K562 (cell line): Measurements from ENCODE around the gene VSIG4. TPM values are rescaled to one million over a fixed set of nuclear protein-coding genes. Genes with fewer than 3 reads are reported as not detected.

Experiments used
- ATAC-seq: fragments of 200-7000 bp; cut with Tn5 transposase; 3 replicates; pipeline ENCODE4 v1.9.1; 2020; ENCODE audit warnings: moderate library complexity
- BruUV-seq: library from RNA; stranded (reverse); fragments of 400-500 nt; replicated peaks from 2 replicates; lab custom pipeline; 2021; lab: Mats Ljungman, UMichigan
- CTCF ChIA-PET: fragments of 300-600 bp; formaldehyde crosslinking; extraction: SDS; loops from one replicate; lab custom pipeline; 2021; ENCODE audit warnings: low intra/inter-chr PET ratio; lab: Yijun Ruan, JAX
- POLR2A ChIA-PET: fragments of 300-600, 350-650 bp; sonication (Branson Sonifier 250); formaldehyde crosslinking; extraction: SDS; loops from one replicate; lab custom pipeline; 2021; ENCODE audit warnings: antibody characterized with exemption, inconsistent platforms; lab: Yijun Ruan, JAX
- DNase-seq, 4 experiments: peaks; one replicate each; pipeline versions ENCODE4 v3.0.0 to v3.0.0-alpha.2; 2011 to 2018; ENCODE audit warnings: low spot score in 3 of 4, mixed read lengths in 3 of 4; ENCODE audit errors: extremely low read depth in 1 of 4
- FAIRE-seq: peaks from 2 replicates; lab custom pipeline; 2011; peaks lifted over from hg19 to GRCh38; lab: Jason Lieb, UNC
- H2AFZ ChIP-seq: 2 replicates; pipeline ENCODE4 v1.6.0; 2011; ENCODE audit warnings: low read depth, low read length, control low read depth, inconsistent platforms
- H3K27ac ChIP-seq: fragments of 200-600 bp; 3 replicates; pipeline ENCODE4 v1.8.0; 2011; ENCODE audit warnings: low read depth, mild to moderate bottlenecking, control low read depth, inconsistent platforms, low read length, moderate library complexity, mixed read lengths; ENCODE audit errors: extremely low read depth
- H3K27me3 ChIP-seq, 2 experiments: fragments of 300-600 bp in 1 of 2; 2 replicates in 1 of 2; 3 replicates in 1 of 2; pipeline versions ENCODE4 v1.6.0 to v1.8.0; 2011; ENCODE audit warnings: inconsistent platforms in 2 of 2, low read length in 2 of 2, mild to moderate bottlenecking in 1 of 2, mixed read lengths in 1 of 2, moderate library complexity in 1 of 2; ENCODE audit not compliant: control insufficient read depth in 2 of 2, insufficient read depth in 2 of 2
- H3K36me3 ChIP-seq: fragments of 300-600 bp; 3 replicates; pipeline ENCODE4 v1.8.0; 2011; ENCODE audit warnings: mild to moderate bottlenecking, low read length, inconsistent platforms; ENCODE audit not compliant: control insufficient read depth, insufficient read depth
- H3K4me1 ChIP-seq, 2 experiments: fragments of 200-600 bp in 1 of 2; replicated peaks in 1 of 2; 2 replicates in 1 of 2; 3 replicates in 1 of 2; pipeline versions ENCODE4 v1.5.1 to v1.8.0; 2011; ENCODE audit warnings: inconsistent platforms in 2 of 2, low read length in 2 of 2, mild to moderate bottlenecking in 1 of 2, mixed read lengths in 1 of 2, moderate library complexity in 1 of 2; ENCODE audit not compliant: control insufficient read depth in 2 of 2, insufficient read depth in 2 of 2
- H3K4me2 ChIP-seq: 2 replicates; pipeline ENCODE4 v1.6.1; 2011; ENCODE audit warnings: low read length, control low read depth, inconsistent platforms, mixed read lengths; ENCODE audit not compliant: insufficient read depth
- H3K4me3 ChIP-seq: fragments of 200-600 bp; sonication (generic), shearing (Covaris generic); 2 replicates; pipeline ENCODE4 v1.5.1; 2016; ENCODE audit warnings: control low read depth, inconsistent platforms
- H3K79me2 ChIP-seq: fragments of 200-600 bp; 3 replicates; pipeline ENCODE4 v1.8.0; 2011; ENCODE audit warnings: low read length, inconsistent platforms; ENCODE audit not compliant: control insufficient read depth, insufficient read depth
- H3K9ac ChIP-seq, 2 experiments: 2 replicates each; pipeline versions ENCODE4 v1.6.0 to v1.6.1; 2011; ENCODE audit warnings: low read depth in 2 of 2, low read length in 2 of 2, control low read depth in 1 of 2, inconsistent platforms in 1 of 2, mild to moderate bottlenecking in 1 of 2, mixed read lengths in 1 of 2; ENCODE audit not compliant: insufficient read depth in 1 of 2
- H3K9me1 ChIP-seq: one replicate; pipeline ENCODE4 v1.6.0; 2011; ENCODE audit warnings: inconsistent platforms, mild to moderate bottlenecking, low read length, moderate library complexity; ENCODE audit not compliant: control insufficient read depth, insufficient read depth
- H3K9me3 ChIP-seq: replicated peaks from 2 replicates; pipeline ENCODE4 v1.5.1; 2011; ENCODE audit warnings: low read depth, low read length, inconsistent platforms; ENCODE audit not compliant: control insufficient read depth, insufficient read depth
- H4K20me1 ChIP-seq: replicated peaks from 2 replicates; pipeline ENCODE4 v1.6.1; 2011; ENCODE audit warnings: low read length, inconsistent platforms, mixed read lengths; ENCODE audit not compliant: control insufficient read depth, insufficient read depth
- ADNP ChIP-seq: fragments of 200-800 bp; sonication (Bioruptor generic); IDR thresholded peaks from 2 replicates; pipeline ENCODE4 v1.6.1; 2016; ENCODE audit warnings: missing genetic modification characterization, missing compliant biosample characterization
- ARNT ChIP-seq, 2 experiments: fragments of 450-650 bp; IDR thresholded peaks; 2 replicates each; pipeline ENCODE4 v1.6.1; 2016; ENCODE audit warnings: mild to moderate bottlenecking in 1 of 2
- CREB1 ChIP-seq, 2 experiments: sonication (generic) in 1 of 2; formaldehyde crosslinking in 1 of 2; IDR thresholded peaks; 2 replicates each; pipeline versions ENCODE4 v1.6.1 to v1.8.0; 2012 to 2022; ENCODE audit warnings: inconsistent platforms in 1 of 2, mild to moderate bottlenecking in 1 of 2, missing genetic modification reagents in 1 of 2, moderate library complexity in 1 of 2
- DNMT1 ChIP-seq: fragments of 450-650 bp; IDR thresholded peaks from 2 replicates; pipeline ENCODE4 v1.6.1; 2016; ENCODE audit warnings: antibody characterized with exemption, mild to moderate bottlenecking
- EWSR1 ChIP-seq: fragments of 450-650 bp; IDR thresholded peaks from 2 replicates; pipeline ENCODE4 v1.6.1; 2018; ENCODE audit warnings: borderline replicate concordance, mild to moderate bottlenecking, low read depth, moderate library complexity; ENCODE audit not compliant: partially characterized antibody
- GTF2B ChIP-seq: IDR thresholded peaks from 2 replicates; pipeline ENCODE4 v1.6.1; 2011; ENCODE audit not compliant: insufficient read length; ENCODE audit errors: extremely low read depth
- NR3C1 ChIP-seq: sonication (generic); formaldehyde crosslinking; IDR thresholded peaks from 2 replicates; pipeline ENCODE4 v1.8.1; 2022; ENCODE audit warnings: missing genetic modification reagents
- POLR2AphosphoS5 ChIP-seq: IDR thresholded peaks from 2 replicates; pipeline ENCODE4 v1.6.1; 2011; ENCODE audit warnings: mild to moderate bottlenecking, low read depth, low read length, moderate library complexity; ENCODE audit not compliant: control insufficient read depth, insufficient read depth
- PTTG1 ChIP-seq: fragments of 450-650 bp; IDR thresholded peaks from 2 replicates; pipeline ENCODE4 v1.6.1; 2016; ENCODE audit warnings: low read depth, mild to moderate bottlenecking, missing genetic modification characterization, missing compliant biosample characterization
- RUNX1 ChIP-seq: sonication (generic); IDR thresholded peaks from 2 replicates; pipeline ENCODE4 v1.6.1; 2016; ENCODE audit warnings: antibody characterized with exemption, low read depth
- SAFB ChIP-seq: fragments of 200-400 bp; formaldehyde crosslinking; IDR thresholded peaks from 2 replicates; pipeline ENCODE4 v1.6.1; 2017; ENCODE audit warnings: low read depth, low read length, borderline replicate concordance
- SMAD3 ChIP-seq: fragments of 450-650 bp; formaldehyde crosslinking; conservative IDR thresholded peaks from 2 replicates; pipeline ENCODE4 v1.4.0; 2020; ENCODE audit warnings: mild to moderate bottlenecking
- SMARCA4 ChIP-seq: fragments of 450-650 bp; IDR thresholded peaks from 2 replicates; pipeline ENCODE4 v1.6.1; 2016
- STAT5B ChIP-seq: fragments of 250-450 bp; sonication (Bioruptor Pico); IDR thresholded peaks from 2 replicates; pipeline ENCODE4 v1.8.0; 2021; ENCODE audit warnings: mild to moderate bottlenecking, inconsistent platforms
- TOE1 ChIP-seq, 2 experiments: fragments of 450-650 bp in 1 of 2; sonication (generic) in 1 of 2; formaldehyde crosslinking in 1 of 2; IDR thresholded peaks; 2 replicates each; pipeline versions ENCODE4 v1.7.1 to v1.8.0; 2016 to 2022; ENCODE audit warnings: borderline replicate concordance in 2 of 2, mild to moderate bottlenecking in 2 of 2, antibody characterized with exemption in 1 of 2, inconsistent platforms in 1 of 2, low read depth in 1 of 2, missing genetic modification reagents in 1 of 2, moderate library complexity in 1 of 2
- ZNF354B ChIP-seq: fragments of 250-450 bp; sonication (Bioruptor Pico); IDR thresholded peaks from 2 replicates; pipeline ENCODE4 v1.4.0; 2020
- ZNF79 ChIP-seq: fragments of 250-450 bp; sonication (Bioruptor Pico); IDR thresholded peaks from 2 replicates; pipeline ENCODE4 v1.4.0; 2020; ENCODE audit warnings: low read depth, mild to moderate bottlenecking, moderate library complexity
- WGBS: fragments of 100-300 bp; shearing (Covaris generic); methylation state at CpG from one replicate; pipeline ENCODE4 v1.1.6; 2016; ENCODE audit warnings: low coverage, mixed read lengths; ENCODE audit not compliant: insufficient coverage; ENCODE audit errors: missing lambda C conversion rate; 5-methylcytosine and 5-hydroxymethylcytosine counted together
- in situ Hi-C: fragments of 300-500 bp; cut with MboI; formaldehyde crosslinking; loops from 4 replicates; pipeline ENCODE4 v1.15.0; 2018; ENCODE audit warnings: inconsistent platforms, mixed read lengths
- intact Hi-C: fragments of 100-400 bp; cut with micrococcal nuclease; formaldehyde crosslinking; loops from 2 replicates; pipeline ENCODE4 v1.14.2; 2022
- polyA plus RNA-seq, 8 experiments: library from polyadenylated mRNA; depleted of rRNA in 4 of 8; stranded (reverse) in 5 of 8; unstranded in 3 of 8; fragments of >200 nt; fragmentation: Nextera tagmentation in 2 of 8; fragmentation: Illumina TruSeq in 1 of 8; extraction: Ambion mirVana in 2 of 8; extraction: Trizol in 1 of 8; gene quantifications; 2 replicates each; pipeline versions ENCODE4 v1.2.1 to v1.2.3, GENCODE V29; 2011 to 2014; ENCODE audit warnings: inconsistent platforms in 1 of 8, missing spikeins in 1 of 8
- total RNA-seq, 7 experiments: library from RNA; depleted of rRNA in 6 of 7; stranded (reverse); fragments of >200 nt in 6 of 7; fragmentation: Illumina TruSeq in 2 of 7; extraction: Trizol in 2 of 7; gene quantifications; 2 replicates each; pipeline versions ENCODE4 v1.2.1 to v1.2.3, GENCODE V29; 2011 to 2021; ENCODE audit warnings: low replicate concordance in 1 of 7
- TF ChIP-seq, protein P1 (sequence below): fragments of 450-650 bp; IDR thresholded peaks from 2 replicates; pipeline ENCODE4 v1.6.1; 2016; ENCODE audit warnings: mild to moderate bottlenecking

Gene VSIG4
- total and polyA plus RNA-seq, 9 of the 15 experiments (the other 6 are each of a cell fraction or from before 2014, with no cell fraction given): 0.22 to 1.6 (median 0.46) TPM; not detected in 1

DNA sequence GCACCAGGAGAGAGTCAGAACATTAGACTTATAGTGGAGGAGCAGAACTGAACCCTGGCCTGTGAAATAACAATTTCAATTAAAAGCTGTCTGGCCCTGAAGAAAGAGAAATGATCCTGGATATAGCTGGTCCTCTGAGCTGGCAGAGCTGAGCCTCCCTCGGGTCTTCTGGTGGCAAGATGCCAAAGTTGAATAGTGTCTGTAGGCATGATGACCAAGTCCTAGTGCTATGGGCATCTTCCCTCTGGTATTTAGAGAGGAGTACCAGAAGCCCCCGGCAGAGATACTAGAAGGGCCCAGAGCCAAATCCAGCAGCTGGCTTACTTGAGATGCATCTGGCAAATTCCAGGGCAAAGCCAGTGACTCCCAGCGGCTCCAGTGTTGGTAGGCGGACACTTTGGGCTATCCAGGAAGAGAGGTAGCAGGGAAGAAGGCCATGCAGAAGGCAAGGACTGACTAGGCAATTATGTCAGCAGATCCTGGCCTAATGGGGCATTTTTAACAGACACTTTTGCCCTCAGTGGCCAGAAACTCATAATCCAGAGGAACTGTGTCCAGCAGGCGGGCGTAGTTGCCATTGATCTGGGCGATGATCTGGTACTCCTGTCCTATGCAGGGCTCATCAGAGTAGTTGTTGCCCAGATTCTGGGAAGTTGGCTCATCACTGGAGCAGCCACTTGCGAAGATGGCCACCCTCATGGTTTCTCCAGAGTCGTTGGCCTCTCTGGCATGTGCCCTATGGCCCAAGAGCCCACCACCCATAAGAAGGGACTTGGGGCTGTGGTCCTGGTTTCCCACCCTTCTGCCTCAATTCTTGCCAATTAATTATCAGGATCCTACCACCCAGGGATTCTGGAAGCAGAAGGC, 17.9 kb downstream of the VSIG4 start:
- WGBS: 59% methylated on average over 9 of the region's 9 CpGs
- peak overlapping the region; percentile 96 for H3K27ac ChIP-seq
- H3K9ac ChIP-seq: no peak overlapping the region; a peak in 1 of 4 replicates
- H3K4me3 ChIP-seq: no peak overlapping the region
- ATAC-seq (peak; percentile 39), DNase-seq (peak in 2 of 4 experiments; percentile 18 to 60), FAIRE-seq (peak; percentile 32)
- CTCF ChIA-PET: no interaction called here
- BruUV-seq: no TSS peak
- H3K36me3 ChIP-seq: peaks cover 40% of the 10 kb centered on the region
- H3K27me3 ChIP-seq: no peaks in the 10 kb centered on the region
- H3K79me2 ChIP-seq: peaks cover 40% of the 10 kb centered on the region
- H2AFZ ChIP-seq: no peak overlapping the region
- no peaks in the 10 kb centered on the region for H3K9me1 ChIP-seq
- H3K4me2 ChIP-seq: no peak overlapping the region
- H3K4me1 ChIP-seq: peaks cover 13 to 57% of the 10 kb centered on the region in 2 experiments
- in situ Hi-C loops: no loop called here
- intact Hi-C loops: loop anchor here (2.0 to 10.0 kb wide), 5 partner anchors 35 to 703 kb away; no protein-coding TSS in a partner anchor
- H3K9me3 ChIP-seq: no peaks in the 10 kb centered on the region
- POLR2A ChIA-PET: interaction anchor here (0.7 to 8.6 kb wide), 10 partner anchors 9 to 1266 kb away, joined by 3 to 49 read pairs (median 4); no protein-coding TSS in a partner anchor
- no peaks in the 10 kb centered on the region for H4K20me1 ChIP-seq
- TF ChIP-seq ARNT (IDR thresholded peaks at IDR 0.05) (no peak), PTTG1 (tag) (no peak), ZNF79 (CRISPR knock-in tag) (no peak), RUNX1 (no peak), DNMT1 (no peak), ZNF354B (CRISPR knock-in tag) (no peak), GTF2B (no peak), EWSR1 (no peak), SMARCA4 (no peak), ADNP (tag) (no peak), STAT5B (CRISPR knock-in tag) (no peak), NR3C1 (CRISPR knock-in tag) (no peak), CREB1 (IDR thresholded peaks at IDR 0.05) (no peak), CREB1 (CRISPR knock-in tag; IDR thresholded peaks at IDR 0.05) (no peak), POLR2AphosphoS5 (peak; percentile 69), SMAD3 (CRISPR knock-in tag) (no peak), TOE1 (IDR thresholded peaks at IDR 0.05; ENCODE audit: borderline replicate concordance) (peak; percentile 26; the same call in 1 of the 2 replicates), TOE1 (CRISPR knock-in tag; IDR thresholded peaks at IDR 0.05; ENCODE audit: borderline replicate concordance, low read depth) (no peak), SAFB (no peak)
- TF ChIP-seq, protein P1, sequence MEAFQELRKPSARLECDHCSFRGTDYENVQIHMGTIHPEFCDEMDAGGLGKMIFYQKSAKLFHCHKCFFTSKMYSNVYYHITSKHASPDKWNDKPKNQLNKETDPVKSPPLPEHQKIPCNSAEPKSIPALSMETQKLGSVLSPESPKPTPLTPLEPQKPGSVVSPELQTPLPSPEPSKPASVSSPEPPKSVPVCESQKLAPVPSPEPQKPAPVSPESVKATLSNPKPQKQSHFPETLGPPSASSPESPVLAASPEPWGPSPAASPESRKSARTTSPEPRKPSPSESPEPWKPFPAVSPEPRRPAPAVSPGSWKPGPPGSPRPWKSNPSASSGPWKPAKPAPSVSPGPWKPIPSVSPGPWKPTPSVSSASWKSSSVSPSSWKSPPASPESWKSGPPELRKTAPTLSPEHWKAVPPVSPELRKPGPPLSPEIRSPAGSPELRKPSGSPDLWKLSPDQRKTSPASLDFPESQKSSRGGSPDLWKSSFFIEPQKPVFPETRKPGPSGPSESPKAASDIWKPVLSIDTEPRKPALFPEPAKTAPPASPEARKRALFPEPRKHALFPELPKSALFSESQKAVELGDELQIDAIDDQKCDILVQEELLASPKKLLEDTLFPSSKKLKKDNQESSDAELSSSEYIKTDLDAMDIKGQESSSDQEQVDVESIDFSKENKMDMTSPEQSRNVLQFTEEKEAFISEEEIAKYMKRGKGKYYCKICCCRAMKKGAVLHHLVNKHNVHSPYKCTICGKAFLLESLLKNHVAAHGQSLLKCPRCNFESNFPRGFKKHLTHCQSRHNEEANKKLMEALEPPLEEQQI: no peak
